SK-N-SH (cell line): ENCODE data around the gene GNL2. TPM values are rescaled to one million over a fixed set of nuclear protein-coding genes. Genes with fewer than 3 reads are reported as not detected.
A peak's percentile ranks its signal among the peaks of the same experiment; 100 is the strongest.

Experiments
- CTCF ChIA-PET: fragments of 300-600, 350-600 bp; formaldehyde crosslinking; extraction: SDS; loops from one replicate; lab custom pipeline; 2021; lab: Yijun Ruan, JAX
- POLR2A ChIA-PET: fragments of 350-600 bp; sonication (Branson Sonifier 250); formaldehyde crosslinking; extraction: SDS; loops from one replicate; lab custom pipeline; 2020; ENCODE audit warnings: antibody characterized with exemption, inconsistent platforms; lab: Yijun Ruan, JAX
- DNase-seq: peaks from one replicate; pipeline ENCODE4 v3.0.0; 2012
- H2AFZ ChIP-seq: fragments of 200-600 bp; sonication (generic); 2 replicates; pipeline ENCODE4 v1.8.1; 2016; ENCODE audit warnings: antibody characterized with exemption, mild to moderate bottlenecking, low read depth
- H3F3A ChIP-seq: fragments of 200-600 bp; sonication (generic); replicated peaks from 2 replicates; pipeline ENCODE3; 2016; ENCODE audit warnings: antibody characterized with exemption, mild to moderate bottlenecking; ENCODE audit not compliant: insufficient read depth
- H3K27ac ChIP-seq, 2 experiments: fragments of 200-500 bp in 1 of 2; fragments of 200-600 bp in 1 of 2; sonication (Bioruptor generic) in 1 of 2; sonication (generic), shearing (Covaris generic) in 1 of 2; 2 replicates each; pipeline versions ENCODE4 v1.5.1 to v1.6.1; 2014 to 2016; ENCODE audit warnings: low read depth in 2 of 2, inconsistent platforms in 1 of 2, low read length in 1 of 2, mild to moderate bottlenecking in 1 of 2, mixed read lengths in 1 of 2
- H3K27me3 ChIP-seq: fragments of 200-600 bp; sonication (generic), shearing (Covaris generic); 2 replicates; pipeline ENCODE4 v1.6.1; 2016; ENCODE audit warnings: mixed run types; ENCODE audit not compliant: insufficient read depth
- H3K36me3 ChIP-seq, 2 experiments: fragments of 200-500 bp in 1 of 2; fragments of 200-600 bp in 1 of 2; sonication (Bioruptor generic) in 1 of 2; sonication (generic) in 1 of 2; replicated peaks in 1 of 2; 2 replicates each; pipeline versions ENCODE3 to v1.5.1; 2014 to 2016; ENCODE audit warnings: low read length in 1 of 2, mild to moderate bottlenecking in 1 of 2; ENCODE audit not compliant: insufficient read depth in 2 of 2, control insufficient read depth in 1 of 2
- H3K4me1 ChIP-seq, 2 experiments: fragments of 200-500 bp in 1 of 2; fragments of 200-600 bp in 1 of 2; sonication (Bioruptor generic) in 1 of 2; sonication (generic), shearing (Covaris generic) in 1 of 2; 2 replicates each; pipeline versions ENCODE4 v1.5.1 to v1.6.1; 2014 to 2016; ENCODE audit warnings: low read depth in 1 of 2, low read length in 1 of 2, mixed run types in 1 of 2; ENCODE audit not compliant: insufficient read depth in 2 of 2, control insufficient read depth in 1 of 2
- H3K4me2 ChIP-seq: fragments of 200-600 bp; sonication (generic), shearing (Covaris generic); 2 replicates; pipeline ENCODE4 v1.6.1; 2017; ENCODE audit warnings: mixed run types
- H3K4me3 ChIP-seq, 2 experiments: fragments of 200-500 bp in 1 of 2; fragments of 200-600 bp in 1 of 2; sonication (Bioruptor generic) in 1 of 2; sonication (generic), shearing (Covaris generic) in 1 of 2; 2 replicates each; pipeline versions ENCODE4 v1.5.1 to v1.8.1; 2014 to 2016; ENCODE audit warnings: low read depth in 2 of 2, inconsistent platforms in 1 of 2, low read length in 1 of 2, mild to moderate bottlenecking in 1 of 2, mixed read lengths in 1 of 2, moderate library complexity in 1 of 2
- H3K79me2 ChIP-seq: fragments of 200-600 bp; sonication (generic); 2 replicates; pipeline ENCODE4 v1.8.1; 2017; ENCODE audit warnings: mild to moderate bottlenecking; ENCODE audit not compliant: insufficient read depth
- H3K9ac ChIP-seq: fragments of 200-600 bp; sonication (generic); 2 replicates; pipeline ENCODE4 v1.6.1; 2017; ENCODE audit warnings: mixed run types
- H3K9me2 ChIP-seq: fragments of 200-600 bp; sonication (generic); 2 replicates; pipeline ENCODE4 v1.6.1; 2017; ENCODE audit warnings: mixed run types
- H3K9me3 ChIP-seq: fragments of 200-600 bp; sonication (generic); 2 replicates; pipeline ENCODE4 v1.6.1; 2017; ENCODE audit warnings: mixed run types, mild to moderate bottlenecking, moderate library complexity
- H4K20me1 ChIP-seq: fragments of 200-600 bp; sonication (generic); 2 replicates; pipeline ENCODE4 v1.6.1; 2017; ENCODE audit warnings: mild to moderate bottlenecking, mixed run types; ENCODE audit not compliant: insufficient read depth
- CTCF ChIP-seq: fragments of 200-600 bp; sonication (generic); IDR thresholded peaks from 2 replicates; pipeline ENCODE4 v1.6.1; 2017; ENCODE audit warnings: antibody characterized with exemption, mild to moderate bottlenecking, moderate library complexity
- ELF1 ChIP-seq: IDR thresholded peaks from 2 replicates; pipeline ENCODE4 v1.4.0; 2012
- EZH2phosphoT487 ChIP-seq: fragments of 200-600 bp; sonication (generic); IDR thresholded peaks from 2 replicates; pipeline ENCODE4 v1.6.1; 2017; ENCODE audit warnings: low read depth, mixed run types, mild to moderate bottlenecking, antibody characterized with exemption, moderate library complexity, borderline replicate concordance
- FOXJ3 ChIP-seq: sonication (generic); formaldehyde crosslinking; IDR thresholded peaks from 2 replicates; pipeline ENCODE4 v1.5.1; 2020; ENCODE audit warnings: mild to moderate bottlenecking, missing genetic modification reagents
- GABPA ChIP-seq: IDR thresholded peaks from 2 replicates; pipeline ENCODE4 v1.4.0; 2012; ENCODE audit warnings: low read depth, mild to moderate bottlenecking
- GATA2 ChIP-seq: sonication (generic); formaldehyde crosslinking; IDR thresholded peaks from 2 replicates; pipeline ENCODE4 v1.5.0; 2020; ENCODE audit warnings: mild to moderate bottlenecking, missing genetic modification reagents
- JUND ChIP-seq: IDR thresholded peaks from 2 replicates; pipeline ENCODE4 v1.4.0; 2012
- MXI1 ChIP-seq: IDR thresholded peaks from 2 replicates; pipeline ENCODE4 v1.6.1; 2012; ENCODE audit warnings: mild to moderate bottlenecking, low read depth, low read length, improper control_type of control experiment
- NFIC ChIP-seq: IDR thresholded peaks from 2 replicates; pipeline ENCODE4 v1.4.0; 2012; ENCODE audit warnings: borderline replicate concordance
- PBX3 ChIP-seq: IDR thresholded peaks from 2 replicates; pipeline ENCODE4; 2012
- POLR2AphosphoS5 ChIP-seq: IDR thresholded peaks from 2 replicates; pipeline ENCODE4 v1.6.1; 2012; ENCODE audit warnings: low read depth, low read length
- RCOR1 ChIP-seq: fragments of 150-350 bp; IDR thresholded peaks from 2 replicates; pipeline ENCODE4 v1.6.1; 2017; ENCODE audit warnings: antibody characterized with exemption, low read length
- REST ChIP-seq: IDR thresholded peaks from 2 replicates; pipeline ENCODE4 v1.6.1; 2012; ENCODE audit warnings: mild to moderate bottlenecking, low read depth, low read length, moderate library complexity
- SIN3A ChIP-seq: IDR thresholded peaks from 2 replicates; pipeline ENCODE4 v1.6.1; 2012; ENCODE audit warnings: low read depth, mild to moderate bottlenecking, low read length, moderate library complexity, borderline replicate concordance
- TAF1 ChIP-seq: IDR thresholded peaks from 2 replicates; pipeline ENCODE4 v1.6.1; 2012; ENCODE audit warnings: low read depth, mild to moderate bottlenecking, low read length, moderate library complexity, borderline replicate concordance
- USF2 ChIP-seq: fragments of 150-350 bp; IDR thresholded peaks from 2 replicates; pipeline ENCODE4 v1.6.1; 2017; ENCODE audit warnings: antibody characterized with exemption, low read length, low read depth, borderline replicate concordance
- YY1 ChIP-seq: IDR thresholded peaks from 2 replicates; pipeline ENCODE4 v1.4.0; 2012; ENCODE audit warnings: low read depth, mild to moderate bottlenecking
- ZBTB33 ChIP-seq: IDR thresholded peaks from 2 replicates; pipeline ENCODE4 v1.4.0; 2012; ENCODE audit warnings: low read depth, borderline replicate concordance
- WGBS: methylation state at CpG from one replicate; pipeline ENCODE4 v1.1.6; 2017; ENCODE audit warnings: low lambda C conversion rate; 5-methylcytosine and 5-hydroxymethylcytosine counted together
- polyA plus RNA-seq, 3 experiments: library from polyadenylated mRNA; depleted of rRNA; stranded (reverse); fragments of >200 nt; gene quantifications; 2 replicates each; pipeline ENCODE4 v1.2.3, GENCODE V29; 2012

Gene GNL2
- polyA plus RNA-seq, 1 of the 3 experiments (the other 2 are of a cell fraction) = 37.6 TPM

- Histone ChIP-seq H3K36me3 (peaks cover 22 to 36% of the 10 kb centered on the region in 2 experiments), H4K20me1 (peaks cover 12% of the 10 kb centered on the region; the same call in 1 of the 2 replicates), H3K9me3 (no peaks in the 10 kb centered on the region), H3K4me1 (peaks cover 10 to 23% of the 10 kb centered on the region in 2 experiments; a peak in 2 of 4 replicates), H3K4me2 (peak overlapping the region; percentile 84), H3K79me2 (peaks cover 55% of the 10 kb centered on the region), H3K9me2 (no peaks in the 10 kb centered on the region), H3K4me3 (peak overlapping the region; percentile 91 to 95), H3K27ac (peak overlapping the region; percentile 61 to 85; a peak in 3 of 4 replicates), H2AFZ (peak overlapping the region; percentile 68; the same call in 1 of the 2 replicates), H3K27me3 (no peaks in the 10 kb centered on the region), H3K9ac (peak overlapping the region; percentile 94), H3F3A (peaks cover 12% of the 10 kb centered on the region)
- POLR2A ChIA-PET = no interaction called here
- DNase-seq = no peak
- no peak for TF ChIP-seq GABPA
- no peak for TF ChIP-seq NFIC
- TF ChIP-seq PBX3 = no peak
- TF ChIP-seq EZH2phosphoT487 = no peak
- no peak for TF ChIP-seq USF2
- no peak for TF ChIP-seq POLR2AphosphoS5
- no peak for TF ChIP-seq RCOR1
- no peak for TF ChIP-seq MXI1
- 1% methylated on average over 9 of the region's 11 CpGs for WGBS
- CTCF ChIA-PET = interaction anchor here (1.0 kb wide), 1 partner anchor 67 kb away, joined by 4 read pairs; no protein-coding TSS in a partner anchor
Measured at GRCh38 chr1:37553598-37553926, 42.2 kb downstream of the GNL2 start.

- H3K9ac ChIP-seq = no peak overlapping the region
- H3K27ac ChIP-seq = peak overlapping the region in 1 of 2 experiments; percentile 44; a peak in 1 of 4 replicates
- no peaks in the 10 kb centered on the region for H3K9me3 ChIP-seq
- WGBS = 95% methylated on average over 6 of the region's 6 CpGs
- no peak overlapping the region for H3K4me3 ChIP-seq
- 0 out of 2 replicates have a peak overlapping the region, but pooled peaks have one; percentile 27 for H3K4me2 ChIP-seq
- no peaks in the 10 kb centered on the region for H3K9me2 ChIP-seq
- peaks cover 12% of the 10 kb centered on the region for H3F3A ChIP-seq
- peaks cover 41 to 58% of the 10 kb centered on the region in 2 experiments for H3K36me3 ChIP-seq
- peaks cover 12% of the 10 kb centered on the region; the same call in 1 of the 2 replicates for H4K20me1 ChIP-seq
- CTCF ChIA-PET = interaction anchor here (0.7 to 2.5 kb wide), 3 partner anchors 14 to 133 kb away, joined by 3 to 10 read pairs (median 4); partner anchors contain the start of gene MEAF6
- DNase-seq = no peak
- POLR2A ChIA-PET = no interaction called here
- H3K79me2 ChIP-seq = peaks cover 94% of the 10 kb centered on the region
- H3K4me1 ChIP-seq = peaks cover 10 to 11% of the 10 kb centered on the region in 2 experiments; a peak in 2 of 4 replicates
- H2AFZ ChIP-seq = no peak overlapping the region
- H3K27me3 ChIP-seq = no peaks in the 10 kb centered on the region
- no peak for TF ChIP-seq ZBTB33
- TF ChIP-seq POLR2AphosphoS5 = no peak
- TF ChIP-seq GATA2 = no peak
- TF ChIP-seq FOXJ3 = no peak
- no peak for TF ChIP-seq YY1
- TF ChIP-seq JUND = no peak
- no peak for TF ChIP-seq SIN3A
- TF ChIP-seq TAF1 = no peak
- TF ChIP-seq ELF1 = no peak
- no peak for TF ChIP-seq GABPA
- no peak for TF ChIP-seq CTCF
- no peak for TF ChIP-seq REST
Measured at GRCh38 chr1:37549341-37549740, 46.4 kb downstream of the GNL2 start.
